Caco-2 (cell line): Measurements from ENCODE around the gene MAMDC2. TPM values are rescaled to one million over a fixed set of nuclear protein-coding genes. Genes with fewer than 3 reads are reported as not detected.

Experiments
- BruUV-seq: library from RNA; stranded (reverse); fragments of 400-500 nt; replicated peaks from 2 replicates; lab custom pipeline; 2021; lab: Mats Ljungman, UMichigan
- CTCF ChIA-PET: fragments of 300-600 bp; sonication (Branson Sonifier 250); formaldehyde crosslinking; loops from one replicate; lab custom pipeline; 2022; ENCODE audit warnings: antibody characterized with exemption; lab: Charles Lee
- POLR2A ChIA-PET: fragments of 300-600 bp; sonication (Branson Sonifier 250); formaldehyde crosslinking; loops from one replicate; lab custom pipeline; 2022; ENCODE audit warnings: antibody characterized with exemption; lab: Charles Lee
- DNase-seq, 2 experiments: peaks; one replicate each; pipeline versions ENCODE4 v3.0.0 to v3.0.0-alpha.2; 2020 to 2022
- H3K27me3 ChIP-seq: replicated peaks from 2 replicates; pipeline ENCODE4 v1.6.0; 2011; ENCODE audit warnings: low read length; ENCODE audit not compliant: control insufficient read depth, insufficient read depth
- H3K36me3 ChIP-seq: 2 replicates; pipeline ENCODE4 v1.5.1; 2011; ENCODE audit warnings: low read length; ENCODE audit not compliant: control insufficient read depth, insufficient read depth
- H3K4me1 ChIP-seq: fragments of 250-450 bp; sonication (Bioruptor Pico); 2 replicates; pipeline ENCODE4 v1.5.1; 2020; ENCODE audit warnings: mild to moderate bottlenecking
- H3K4me3 ChIP-seq: 2 replicates; pipeline ENCODE4 v1.5.1; 2011; ENCODE audit warnings: low read depth, mild to moderate bottlenecking, control low read depth, low read length
- H3K9me3 ChIP-seq: fragments of 250-450 bp; sonication (Bioruptor Pico); 2 replicates; pipeline ENCODE4 v1.5.1; 2020; ENCODE audit warnings: mild to moderate bottlenecking, moderate library complexity
- H3K27ac Mint-ChIP-seq: one replicate; pipeline ENCODE4 v1.8.0; 2022; ENCODE audit warnings: mixed read lengths; ENCODE audit not compliant: unreplicated experiment
- H3K27me3 Mint-ChIP-seq: one replicate; pipeline ENCODE4 v1.8.0; 2022; ENCODE audit warnings: mixed read lengths; ENCODE audit not compliant: insufficient read depth, unreplicated experiment
- H3K36me3 Mint-ChIP-seq: one replicate; pipeline ENCODE4 v1.8.0; 2022; ENCODE audit warnings: mild to moderate bottlenecking, mixed read lengths; ENCODE audit not compliant: insufficient read depth, unreplicated experiment
- H3K4me1 Mint-ChIP-seq: one replicate; pipeline ENCODE4 v1.8.0; 2022; ENCODE audit warnings: low read depth, mixed read lengths; ENCODE audit not compliant: unreplicated experiment
- H3K4me3 Mint-ChIP-seq: one replicate; pipeline ENCODE4 v1.8.0; 2022; ENCODE audit warnings: mild to moderate bottlenecking, moderate library complexity, mixed read lengths; ENCODE audit not compliant: unreplicated experiment
- H3K9me3 Mint-ChIP-seq: one replicate; pipeline ENCODE4 v1.8.0; 2022; ENCODE audit warnings: mixed read lengths; ENCODE audit not compliant: unreplicated experiment
- CTCF ChIP-seq, 2 experiments: fragments of 200-600 bp in 1 of 2; IDR thresholded peaks; 1 replicate in 1 of 2; 2 replicates in 1 of 2; pipeline versions ENCODE4 v1.5.1 to v1.8.0; 2011 to 2022; ENCODE audit warnings: antibody characterized with exemption in 1 of 2, control low read depth in 1 of 2, inconsistent platforms in 1 of 2, low read depth in 1 of 2, low read length in 1 of 2, mild to moderate bottlenecking in 1 of 2, moderate library complexity in 1 of 2; ENCODE audit not compliant: insufficient read depth in 1 of 2, severe bottlenecking in 1 of 2, unreplicated experiment in 1 of 2
- intact Hi-C: fragments of 100-400 bp; cut with micrococcal nuclease; formaldehyde crosslinking; loops from one replicate; pipeline ENCODE4 v1.10.0; 2022; ENCODE audit not compliant: unreplicated experiment
- total RNA-seq: library from RNA; stranded (reverse); gene quantifications from 2 replicates; pipeline ENCODE4 v1.2.3, GENCODE V29; 2022

The MAMDC2 gene
- total RNA-seq, 1 experiment from 2014 or later: not detected

GRCh38 chr9:70091103-70091502 lies 47.5 kb downstream of the MAMDC2 start:
- Mint-ChIP-seq H3K27ac (no peak overlapping the region), H3K36me3 (no peaks in the 10 kb centered on the region), H3K9me3 (no peaks in the 10 kb centered on the region), H3K27me3 (no peaks in the 10 kb centered on the region), H3K4me3 (no peak overlapping the region), H3K4me1 (no peaks in the 10 kb centered on the region)
- no TSS peak for BruUV-seq
- Histone ChIP-seq H3K36me3 (no peaks in the 10 kb centered on the region), H3K4me1 (no peaks in the 10 kb centered on the region), H3K27me3 (no peaks in the 10 kb centered on the region), H3K9me3 (no peaks in the 10 kb centered on the region), H3K4me3 (no peak overlapping the region)
- CTCF ChIA-PET: no interaction called here
- no peak for TF ChIP-seq CTCF (IDR thresholded peaks at IDR 0.05; ENCODE audit: insufficient read depth in 1 of 2, low read depth in 1 of 2, low read length in 1 of 2, severe bottlenecking in 1 of 2, unreplicated experiment in 1 of 2)
- DNase-seq: no peak
- intact Hi-C loops: no loop called here
- POLR2A ChIA-PET: no interaction called here

GRCh38 chr9:70091572-70091971 lies 47.9 kb downstream of the MAMDC2 start:
- Mint-ChIP-seq H3K4me3 (no peak overlapping the region), H3K9me3 (no peaks in the 10 kb centered on the region), H3K27ac (no peak overlapping the region), H3K4me1 (no peaks in the 10 kb centered on the region), H3K36me3 (no peaks in the 10 kb centered on the region), H3K27me3 (peaks cover 2% of the 10 kb centered on the region)
- H3K27me3 ChIP-seq: no peaks in the 10 kb centered on the region
- DNase-seq: no peak
- no peaks in the 10 kb centered on the region for H3K4me1 ChIP-seq
- H3K9me3 ChIP-seq: no peaks in the 10 kb centered on the region
- ChIA-PET POLR2A (no interaction called here), CTCF (no interaction called here)
- H3K36me3 ChIP-seq: no peaks in the 10 kb centered on the region
- intact Hi-C loops: no loop called here
- H3K4me3 ChIP-seq: no peak overlapping the region
- TF ChIP-seq CTCF (IDR thresholded peaks at IDR 0.05; ENCODE audit: insufficient read depth in 1 of 2, low read depth in 1 of 2, low read length in 1 of 2, severe bottlenecking in 1 of 2, unreplicated experiment in 1 of 2): no peak
- no TSS peak for BruUV-seq

GRCh38 chr9:70092190-70092589 lies 48.5 kb downstream of the MAMDC2 start:
- ChIA-PET CTCF (no interaction called here), POLR2A (no interaction called here)
- no peak for DNase-seq
- peaks cover 2% of the 10 kb centered on the region for H3K27me3 Mint-ChIP-seq
- no peak overlapping the region for H3K4me3 Mint-ChIP-seq
- H3K27ac Mint-ChIP-seq: no peak overlapping the region
- no peaks in the 10 kb centered on the region for H3K36me3 ChIP-seq
- no peaks in the 10 kb centered on the region for H3K9me3 Mint-ChIP-seq
- intact Hi-C loops: no loop called here
- no peak overlapping the region for H3K4me3 ChIP-seq
- no peaks in the 10 kb centered on the region for H3K4me1 ChIP-seq
- BruUV-seq: no TSS peak
- H3K27me3 ChIP-seq: no peaks in the 10 kb centered on the region
- no peak for TF ChIP-seq CTCF (IDR thresholded peaks at IDR 0.05; ENCODE audit: insufficient read depth in 1 of 2, low read depth in 1 of 2, low read length in 1 of 2, severe bottlenecking in 1 of 2, unreplicated experiment in 1 of 2)
- H3K4me1 Mint-ChIP-seq: no peaks in the 10 kb centered on the region
- H3K9me3 ChIP-seq: no peaks in the 10 kb centered on the region
- no peaks in the 10 kb centered on the region for H3K36me3 Mint-ChIP-seq
